ENCODE results near the gene EPS8L1.

DNA sequence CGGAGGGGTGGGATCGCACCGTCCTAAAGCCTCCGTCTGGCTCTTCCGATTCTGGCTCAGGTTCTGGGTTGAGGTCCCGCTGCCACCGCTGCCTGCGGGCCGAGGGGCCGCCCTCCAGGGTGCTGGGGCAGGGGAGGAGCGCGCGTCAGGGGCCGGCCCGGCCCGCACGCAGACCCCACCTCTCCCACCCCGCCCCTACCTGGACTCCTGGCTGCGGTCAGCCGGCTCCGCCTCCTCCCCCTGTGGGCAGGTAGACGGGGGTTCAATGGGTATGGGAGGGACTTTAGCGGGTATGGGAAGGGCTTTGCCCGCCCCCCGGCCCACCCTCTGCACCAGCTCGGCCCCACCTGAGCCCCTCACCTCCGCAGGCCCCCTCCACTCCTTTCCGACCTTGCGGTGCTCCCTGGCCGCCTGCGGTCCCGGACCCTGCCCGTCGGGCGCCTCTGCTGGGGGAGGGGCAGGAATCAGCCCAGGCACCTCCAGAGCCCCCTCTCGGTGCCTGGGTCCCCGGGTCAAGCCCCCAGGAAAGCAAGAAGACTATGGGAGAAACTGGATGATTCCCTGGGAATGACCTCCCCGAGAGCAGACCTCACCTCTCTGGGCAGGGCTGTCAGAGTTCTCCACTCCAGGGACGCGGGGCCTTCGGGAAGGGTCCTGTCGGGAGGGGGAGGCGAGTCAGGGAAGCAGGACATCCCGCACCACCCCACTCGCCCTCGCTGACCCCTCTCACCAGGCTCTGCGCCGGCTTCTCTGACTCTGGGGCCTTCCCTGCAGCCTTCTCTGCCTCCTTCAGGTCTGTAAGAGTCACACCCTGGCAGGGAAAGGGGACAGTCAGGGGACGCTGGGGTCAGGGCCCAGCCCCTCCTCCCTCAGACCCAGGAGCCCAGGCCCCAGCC lies 17.0 kb downstream of the EPS8L1 start:
- TF ChIP-seq CTCF (conservative IDR thresholded peaks at IDR 0.05; ENCODE audit: low read depth, low read length) = no peak
- TF ChIP-seq CEBPB (IDR thresholded peaks at IDR 0.05; ENCODE audit: low read depth, low read length) = no peak
- TF ChIP-seq BHLHE40 (IDR thresholded peaks at IDR 0.05; ENCODE audit: low read depth, low read length) = no peak
- TF ChIP-seq, protein P1, sequence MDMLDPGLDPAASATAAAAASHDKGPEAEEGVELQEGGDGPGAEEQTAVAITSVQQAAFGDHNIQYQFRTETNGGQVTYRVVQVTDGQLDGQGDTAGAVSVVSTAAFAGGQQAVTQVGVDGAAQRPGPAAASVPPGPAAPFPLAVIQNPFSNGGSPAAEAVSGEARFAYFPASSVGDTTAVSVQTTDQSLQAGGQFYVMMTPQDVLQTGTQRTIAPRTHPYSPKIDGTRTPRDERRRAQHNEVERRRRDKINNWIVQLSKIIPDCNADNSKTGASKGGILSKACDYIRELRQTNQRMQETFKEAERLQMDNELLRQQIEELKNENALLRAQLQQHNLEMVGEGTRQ (IDR thresholded peaks at IDR 0.05; ENCODE audit: low read depth, low read length) = no peak
- TF ChIP-seq RCOR1 (IDR thresholded peaks at IDR 0.05; ENCODE audit: insufficient replicate concordance, low read length) = no peak
- TF ChIP-seq POLR2A (IDR thresholded peaks at IDR 0.05; ENCODE audit: low read depth, low read length) = no peak
- TF ChIP-seq RAD21 (IDR thresholded peaks at IDR 0.05; ENCODE audit: low read length) = no peak
